H9 (cell line): ENCODE results near the gene PYGO2. TPM values are rescaled to one million over a fixed set of nuclear protein-coding genes. Genes with fewer than 3 reads are reported as not detected.

Experiments used
- DNase-seq: peaks from one replicate; pipeline ENCODE4 v3.0.0-alpha.2; 2017
- H2AFZ ChIP-seq: one replicate; pipeline ENCODE4 v1.6.1; 2013; ENCODE audit warnings: mild to moderate bottlenecking, low read length, control low read depth, moderate library complexity
- H2AK5ac ChIP-seq: 2 replicates; pipeline ENCODE4 v1.6.1; 2013; ENCODE audit warnings: low read length, control low read depth, mixed read lengths; ENCODE audit not compliant: insufficient read length
- H2BK120ac ChIP-seq: one replicate; pipeline ENCODE4 v1.6.1; 2013; ENCODE audit warnings: low read depth, mild to moderate bottlenecking, low read length, control low read depth, inconsistent platforms; ENCODE audit not compliant: poor library complexity, severe bottlenecking
- H2BK12ac ChIP-seq: 2 replicates; pipeline ENCODE4 v1.6.1; 2013; ENCODE audit warnings: low read length, control low read depth, mixed read lengths, low read depth; ENCODE audit not compliant: insufficient read length
- H2BK15ac ChIP-seq: 2 replicates; pipeline ENCODE4 v1.6.1; 2013; ENCODE audit warnings: low read depth, low read length, control low read depth
- H2BK20ac ChIP-seq: one replicate; pipeline ENCODE4 v1.6.1; 2013; ENCODE audit warnings: low read depth, mild to moderate bottlenecking, low read length, control low read depth, inconsistent platforms; ENCODE audit not compliant: poor library complexity, severe bottlenecking
- H2BK5ac ChIP-seq: 2 replicates; pipeline ENCODE4 v1.6.1; 2013; ENCODE audit warnings: low read length, control low read depth, mixed read lengths; ENCODE audit not compliant: insufficient read length
- H3K14ac ChIP-seq: 2 replicates; pipeline ENCODE4 v1.6.1; 2013; ENCODE audit warnings: low read length, control low read depth; ENCODE audit not compliant: insufficient read depth
- H3K18ac ChIP-seq: 2 replicates; pipeline ENCODE4 v1.6.1; 2013; ENCODE audit warnings: low read depth, mild to moderate bottlenecking, mixed read lengths, low read length, control low read depth; ENCODE audit not compliant: insufficient read length
- H3K23ac ChIP-seq: 2 replicates; pipeline ENCODE4 v1.6.1; 2013; ENCODE audit warnings: low read length, control low read depth, mixed read lengths, low read depth; ENCODE audit not compliant: insufficient read length
- H3K23me2 ChIP-seq: 2 replicates; pipeline ENCODE4 v1.6.1; 2013; ENCODE audit warnings: low read depth, mild to moderate bottlenecking, mixed read lengths, low read length, control low read depth; ENCODE audit not compliant: insufficient read length, poor library complexity, severe bottlenecking
- H3K27ac ChIP-seq: 2 replicates; pipeline ENCODE4 v1.5.1; 2013; ENCODE audit warnings: low read length, control low read depth, mixed read lengths, low read depth; ENCODE audit not compliant: insufficient read length
- H3K27me3 ChIP-seq: 2 replicates; pipeline ENCODE4 v1.6.1; 2013; ENCODE audit warnings: low read length, control low read depth, inconsistent platforms; ENCODE audit not compliant: insufficient read depth
- H3K4ac ChIP-seq: 2 replicates; pipeline ENCODE4 v1.6.1; 2013; ENCODE audit warnings: low read depth, mild to moderate bottlenecking, control low read depth, inconsistent platforms, low read length, moderate library complexity
- H3K4me1 ChIP-seq: 2 replicates; pipeline ENCODE4 v1.6.1; 2013; ENCODE audit warnings: low read length, control low read depth, inconsistent platforms; ENCODE audit not compliant: insufficient read depth
- H3K4me2 ChIP-seq: 2 replicates; pipeline ENCODE4 v1.6.1; 2013; ENCODE audit warnings: low read length, control low read depth, mixed read lengths; ENCODE audit not compliant: insufficient read length, insufficient read depth
- H3K56ac ChIP-seq: 2 replicates; pipeline ENCODE4 v1.6.1; 2013; ENCODE audit warnings: low read depth, mild to moderate bottlenecking, mixed read lengths, low read length, control low read depth; ENCODE audit not compliant: insufficient read length
- H3K79me1 ChIP-seq: 2 replicates; pipeline ENCODE4 v1.6.1; 2013; ENCODE audit warnings: low read depth, mild to moderate bottlenecking, moderate library complexity, low read length, control low read depth, inconsistent platforms; ENCODE audit not compliant: insufficient read depth, poor library complexity, severe bottlenecking
- H3K79me2 ChIP-seq: 2 replicates; pipeline ENCODE4 v1.6.1; 2013; ENCODE audit warnings: low read length, control low read depth, inconsistent platforms; ENCODE audit not compliant: insufficient read depth
- H3K9ac ChIP-seq: 2 replicates; pipeline ENCODE4 v1.6.1; 2013; ENCODE audit warnings: low read length, control low read depth, mixed read lengths; ENCODE audit not compliant: insufficient read length; ENCODE audit errors: extremely low read depth
- H3K9me3 ChIP-seq: one replicate; pipeline ENCODE4 v1.6.1; 2013; ENCODE audit warnings: low read depth, low read length, inconsistent platforms; ENCODE audit not compliant: control insufficient read depth
- H3T11ph ChIP-seq: one replicate; pipeline ENCODE4 v1.6.1; 2013; ENCODE audit warnings: mild to moderate bottlenecking, low read length, control low read depth, inconsistent platforms
- H4K20me1 ChIP-seq: one replicate; pipeline ENCODE4 v1.6.1; 2013; ENCODE audit not compliant: control insufficient read depth, insufficient read length, insufficient read depth
- H4K5ac ChIP-seq: 2 replicates; pipeline ENCODE4 v1.6.1; 2013; ENCODE audit warnings: low read depth, mild to moderate bottlenecking, mixed read lengths, low read length, control low read depth; ENCODE audit not compliant: insufficient read length
- H4K8ac ChIP-seq: replicated peaks from 2 replicates; pipeline ENCODE4 v1.6.1; 2013; ENCODE audit warnings: low read length, control low read depth, mixed read lengths, low read depth; ENCODE audit not compliant: insufficient read length
- H4K91ac ChIP-seq: 2 replicates; pipeline ENCODE4 v1.6.1; 2013; ENCODE audit warnings: low read depth, mild to moderate bottlenecking, moderate library complexity, mixed read lengths, low read length, control low read depth; ENCODE audit not compliant: insufficient read length
- H3K27ac Mint-ChIP-seq, 3 experiments: 2 replicates in 2 of 3; 3 replicates in 1 of 3; pipeline ENCODE4 v1.8.0; 2020 to 2021; ENCODE audit warnings: mixed read lengths in 3 of 3, mild to moderate bottlenecking in 1 of 3, moderate library complexity in 1 of 3
- H3K27me3 Mint-ChIP-seq: 2 replicates; pipeline ENCODE4 v1.8.0; 2021; ENCODE audit warnings: low read depth, mild to moderate bottlenecking, moderate library complexity, mixed read lengths
- H3K36me3 Mint-ChIP-seq, 3 experiments: 2 replicates in 2 of 3; 3 replicates in 1 of 3; pipeline ENCODE4 v1.8.0; 2020 to 2021; ENCODE audit warnings: low read depth in 3 of 3, mixed read lengths in 3 of 3; ENCODE audit not compliant: insufficient read depth in 1 of 3
- H3K4me1 Mint-ChIP-seq, 2 experiments: 2 replicates each; pipeline ENCODE4 v1.8.0; 2020; ENCODE audit warnings: mixed read lengths in 2 of 2
- H3K4me3 Mint-ChIP-seq, 2 experiments: 2 replicates in 1 of 2; 3 replicates in 1 of 2; pipeline ENCODE4 v1.8.0; 2020 to 2021; ENCODE audit warnings: mild to moderate bottlenecking in 2 of 2, mixed read lengths in 2 of 2, moderate library complexity in 1 of 2
- H3K9me3 Mint-ChIP-seq, 2 experiments: 2 replicates in 1 of 2; 3 replicates in 1 of 2; pipeline ENCODE4 v1.8.0; 2020; ENCODE audit warnings: mild to moderate bottlenecking in 2 of 2, mixed read lengths in 2 of 2, moderate library complexity in 1 of 2
- whole genome bisulfite sequencing: extraction: QIAGEN DNeasy Blood & Tissue Kit; methylation state at CpG from one replicate; pipeline ENCODE4 v1.1.7; 2013; ENCODE audit warnings: missing lambda C conversion rate, low lambda C conversion rate, mixed read lengths; ENCODE audit not compliant: insufficient read length; ENCODE audit errors: extremely low coverage; 5-methylcytosine and 5-hydroxymethylcytosine counted together
- total RNA-seq: library from RNA; stranded (reverse); gene quantifications from 2 replicates; pipeline ENCODE4 v1.2.1, GENCODE V29; 2021
- TF ChIP-seq, protein P1 (sequence below): fragments of 200-600 bp; sonication (generic); conservative IDR thresholded peaks from 3 replicates; pipeline ENCODE4 v1.8.0; 2021; ENCODE audit warnings: antibody characterized with exemption, mild to moderate bottlenecking

Gene PYGO2
- total RNA-seq, 1 experiment from 2014 or later: 38.7 TPM

- no peak overlapping the region for H2BK5ac ChIP-seq
- TF ChIP-seq, protein P1, sequence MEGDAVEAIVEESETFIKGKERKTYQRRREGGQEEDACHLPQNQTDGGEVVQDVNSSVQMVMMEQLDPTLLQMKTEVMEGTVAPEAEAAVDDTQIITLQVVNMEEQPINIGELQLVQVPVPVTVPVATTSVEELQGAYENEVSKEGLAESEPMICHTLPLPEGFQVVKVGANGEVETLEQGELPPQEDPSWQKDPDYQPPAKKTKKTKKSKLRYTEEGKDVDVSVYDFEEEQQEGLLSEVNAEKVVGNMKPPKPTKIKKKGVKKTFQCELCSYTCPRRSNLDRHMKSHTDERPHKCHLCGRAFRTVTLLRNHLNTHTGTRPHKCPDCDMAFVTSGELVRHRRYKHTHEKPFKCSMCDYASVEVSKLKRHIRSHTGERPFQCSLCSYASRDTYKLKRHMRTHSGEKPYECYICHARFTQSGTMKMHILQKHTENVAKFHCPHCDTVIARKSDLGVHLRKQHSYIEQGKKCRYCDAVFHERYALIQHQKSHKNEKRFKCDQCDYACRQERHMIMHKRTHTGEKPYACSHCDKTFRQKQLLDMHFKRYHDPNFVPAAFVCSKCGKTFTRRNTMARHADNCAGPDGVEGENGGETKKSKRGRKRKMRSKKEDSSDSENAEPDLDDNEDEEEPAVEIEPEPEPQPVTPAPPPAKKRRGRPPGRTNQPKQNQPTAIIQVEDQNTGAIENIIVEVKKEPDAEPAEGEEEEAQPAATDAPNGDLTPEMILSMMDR: no peak
- H3K9me3 ChIP-seq: no peaks in the 10 kb centered on the region
- no peak overlapping the region for H4K8ac ChIP-seq
- no peaks in the 10 kb centered on the region for H4K20me1 ChIP-seq
- H3K27me3 Mint-ChIP-seq: no peaks in the 10 kb centered on the region
- H3K4me2 ChIP-seq: no peak overlapping the region
- H3K4me3 Mint-ChIP-seq: peak overlapping the region in 1 of 2 experiments; percentile 51; a peak in 2 of 5 replicates
- no peak overlapping the region for H2BK120ac ChIP-seq
- H3K23me2 ChIP-seq: peaks cover 2% of the 10 kb centered on the region
- H2AK5ac ChIP-seq: no peak overlapping the region
- H2BK20ac ChIP-seq: no peak overlapping the region
- H3K79me2 ChIP-seq: no peaks in the 10 kb centered on the region; the same call in 1 of the 2 replicates
- no peak overlapping the region for H3T11ph ChIP-seq
- H3K27ac Mint-ChIP-seq: peak overlapping the region in 1 of 3 experiments; percentile 7; a peak in 2 of 7 replicates
- no peak overlapping the region for H3K9ac ChIP-seq
- DNase-seq: no peak
- H3K14ac ChIP-seq: no peak overlapping the region
- WGBS: no CpG with 5 or more reads among the region's 12 CpGs
- H2AFZ ChIP-seq: no peak overlapping the region
- no peak overlapping the region for H3K18ac ChIP-seq
- H4K5ac ChIP-seq: no peak overlapping the region
- H3K4me1 Mint-ChIP-seq: peaks cover 50 to 69% of the 10 kb centered on the region in 2 experiments
- H4K91ac ChIP-seq: no peak overlapping the region
- no peak overlapping the region for H3K27ac ChIP-seq
- H3K4ac ChIP-seq: no peak overlapping the region
- H3K23ac ChIP-seq: no peak overlapping the region
- H2BK15ac ChIP-seq: no peak overlapping the region
- H3K56ac ChIP-seq: no peak overlapping the region
- H3K36me3 Mint-ChIP-seq: peaks cover 4 to 12% (median 5%) of the 10 kb centered on the region in 3 experiments; a peak in 5 of 7 replicates
- no peaks in the 10 kb centered on the region for H3K27me3 ChIP-seq
- no peaks in the 10 kb centered on the region; a peak in 2 of 5 replicates for H3K9me3 Mint-ChIP-seq
- H3K4me1 ChIP-seq: peaks cover 8% of the 10 kb centered on the region; the same call in 1 of the 2 replicates
- no peaks in the 10 kb centered on the region for H3K79me1 ChIP-seq
- no peak overlapping the region for H2BK12ac ChIP-seq
Observed at GRCh38 chr1:155009221-155009711, 47.7 kb upstream of the PYGO2 start.
